Glutamatergic neuron (in vitro differentiated cells): ENCODE data around the gene FGF14. TPM values are rescaled to one million over a fixed set of nuclear protein-coding genes. Genes with fewer than 3 reads are reported as not detected.

Experiments used
- DNase-seq: peaks from one replicate; pipeline ENCODE4 v3.0.0; 2022
- H3K27ac Mint-ChIP-seq: one replicate; pipeline ENCODE4 v1.8.0; 2020; ENCODE audit warnings: mild to moderate bottlenecking, mixed read lengths, inconsistent platforms; ENCODE audit not compliant: unreplicated experiment
- H3K27me3 Mint-ChIP-seq: one replicate; pipeline ENCODE4 v1.8.0; 2020; ENCODE audit warnings: mild to moderate bottlenecking, moderate library complexity, mixed read lengths, inconsistent platforms; ENCODE audit not compliant: unreplicated experiment
- H3K36me3 Mint-ChIP-seq: one replicate; pipeline ENCODE4 v1.8.0; 2020; ENCODE audit warnings: mild to moderate bottlenecking, mixed read lengths, inconsistent platforms; ENCODE audit not compliant: unreplicated experiment
- H3K4me1 Mint-ChIP-seq: one replicate; pipeline ENCODE4 v1.8.0; 2020; ENCODE audit warnings: mild to moderate bottlenecking, low read depth, mixed read lengths, inconsistent platforms; ENCODE audit not compliant: unreplicated experiment
- H3K4me3 Mint-ChIP-seq: one replicate; pipeline ENCODE4 v1.8.0; 2020; ENCODE audit warnings: mild to moderate bottlenecking, mixed read lengths, inconsistent platforms; ENCODE audit not compliant: unreplicated experiment
- H3K9me3 Mint-ChIP-seq: one replicate; pipeline ENCODE4 v1.8.0; 2020; ENCODE audit warnings: mild to moderate bottlenecking, moderate library complexity, mixed read lengths, inconsistent platforms; ENCODE audit not compliant: unreplicated experiment
- CTCF ChIP-seq: fragments of 200-600 bp; sonication (generic); IDR thresholded peaks from one replicate; pipeline ENCODE4 v1.5.0; 2021; ENCODE audit not compliant: partially characterized antibody, unreplicated experiment
- total RNA-seq: library from RNA; stranded (reverse); fragmentation: NEBNext Ultra II Directional; extraction: Animal tissue kit (Norgen Biotek cat#: 25700); gene quantifications from one replicate; pipeline ENCODE4 v1.2.1, GENCODE V29; 2021; ENCODE audit not compliant: unreplicated experiment

Gene FGF14
- total RNA-seq, 1 donor from 2014 or later = 17.8 TPM

- H3K9me3 Mint-ChIP-seq = no peaks in the 10 kb centered on the region
- peak; percentile 52 for DNase-seq
- no peak for TF ChIP-seq CTCF
- H3K27me3 Mint-ChIP-seq = peaks cover 1% of the 10 kb centered on the region
- H3K36me3 Mint-ChIP-seq = peaks cover 5% of the 10 kb centered on the region
- H3K27ac Mint-ChIP-seq = peak overlapping the region; percentile 91
- no peak overlapping the region for H3K4me3 Mint-ChIP-seq
- peaks cover 29% of the 10 kb centered on the region for H3K4me1 Mint-ChIP-seq
Measured at GRCh38 chr13:102033386-102033785, 368.5 kb downstream of the FGF14 start.

GRCh38 chr13:102028868-102029267 is 373.0 kb downstream of the FGF14 start:
- Mint-ChIP-seq H3K9me3 (no peaks in the 10 kb centered on the region), H3K27ac (no peak overlapping the region), H3K4me1 (peaks cover 13% of the 10 kb centered on the region), H3K36me3 (no peaks in the 10 kb centered on the region), H3K27me3 (no peaks in the 10 kb centered on the region), H3K4me3 (no peak overlapping the region)
- TF ChIP-seq CTCF = no peak
- DNase-seq = no peak

GRCh38 chr13:102028206-102028605 is 373.6 kb downstream of the FGF14 start:
- H3K36me3 Mint-ChIP-seq = no peaks in the 10 kb centered on the region
- H3K27me3 Mint-ChIP-seq = no peaks in the 10 kb centered on the region
- H3K27ac Mint-ChIP-seq = no peak overlapping the region
- H3K9me3 Mint-ChIP-seq = no peaks in the 10 kb centered on the region
- TF ChIP-seq CTCF = no peak
- DNase-seq = no peak
- no peak overlapping the region for H3K4me3 Mint-ChIP-seq
- peaks cover 8% of the 10 kb centered on the region for H3K4me1 Mint-ChIP-seq

GRCh38 chr13:102021777-102022176 is 380.1 kb downstream of the FGF14 start:
- no peaks in the 10 kb centered on the region for H3K4me1 Mint-ChIP-seq
- H3K9me3 Mint-ChIP-seq = peaks cover 7% of the 10 kb centered on the region

More at GRCh38 chr13:102021777-102022176, 380.1 kb downstream of the FGF14 start:
- no peak overlapping the region for H3K4me3 Mint-ChIP-seq
- no peak overlapping the region for H3K27ac Mint-ChIP-seq
- peaks cover 25% of the 10 kb centered on the region for H3K36me3 Mint-ChIP-seq
- peaks cover 2% of the 10 kb centered on the region for H3K27me3 Mint-ChIP-seq
- TF ChIP-seq CTCF = no peak
- no peak for DNase-seq
